ENCODE measurements around the gene SNX30. TPM values are rescaled to one million over a fixed set of nuclear protein-coding genes. Genes with fewer than 3 reads are reported as not detected.

The SNX30 gene
- total and polyA plus RNA-seq, 4 experiments from 2014 or later: 0.73 to 10.9 (median 7.4) TPM

DNA sequence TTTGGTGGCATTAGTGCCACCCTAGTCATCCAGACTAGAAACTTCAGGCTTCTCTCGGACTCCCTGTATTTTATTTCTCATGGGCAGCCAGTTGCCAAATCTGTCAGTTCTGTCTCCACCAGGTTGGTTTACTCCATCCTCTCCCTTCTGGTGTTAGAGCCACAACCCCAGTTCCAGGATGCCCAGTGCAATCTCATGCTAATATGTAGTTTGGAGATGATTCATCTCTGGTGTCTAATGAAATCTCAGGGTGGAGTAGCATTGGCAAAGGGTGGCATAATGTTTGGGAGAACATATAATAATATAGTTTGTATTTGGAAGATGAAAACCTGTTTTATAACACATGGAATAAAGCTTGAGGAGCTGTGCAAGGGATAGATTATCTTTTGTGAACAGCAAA is 109.9 kb downstream of the SNX30 start:
- no peak overlapping the region for H3K4me3 Mint-ChIP-seq
- H3K4me1 Mint-ChIP-seq: peaks cover 2 to 12% (median 7%) of the 10 kb centered on the region in 4 donors
- Histone ChIP-seq H3K36me3 (ENCODE audit: insufficient read depth, low read length) (peaks cover 3% of the 10 kb centered on the region), H3K9me3 (ENCODE audit: control insufficient read depth in 1 of 2, low read length in 2 of 2) (no peaks in the 10 kb centered on the region), H3K4me1 (ENCODE audit: insufficient read depth, low read length) (no peaks in the 10 kb centered on the region), H3K27ac (ENCODE audit: low read depth, low read length) (no peak overlapping the region), H3K27me3 (ENCODE audit: insufficient read depth, low read length) (no peaks in the 10 kb centered on the region), H3K4me3 (ENCODE audit: low read length in 2 of 2) (no peak overlapping the region)
- no peak for DNase-seq
- no peak overlapping the region for H3K27ac Mint-ChIP-seq
- ChIA-PET POLR2A (ENCODE audit: partially characterized antibody) (no interaction called here), CTCF (ENCODE audit: partially characterized antibody) (interaction anchor here (2.5 kb wide), 1 partner anchor 15 kb away, joined by 7 read pairs; no protein-coding TSS in a partner anchor)
- intact Hi-C loops (cut with micrococcal nuclease): no loop called here
- H3K27me3 Mint-ChIP-seq: no peaks in the 10 kb centered on the region
- H3K36me3 Mint-ChIP-seq: peaks cover 8 to 22% of the 10 kb centered on the region in 2 donors
- H3K9me3 Mint-ChIP-seq: no peaks in the 10 kb centered on the region

DNA sequence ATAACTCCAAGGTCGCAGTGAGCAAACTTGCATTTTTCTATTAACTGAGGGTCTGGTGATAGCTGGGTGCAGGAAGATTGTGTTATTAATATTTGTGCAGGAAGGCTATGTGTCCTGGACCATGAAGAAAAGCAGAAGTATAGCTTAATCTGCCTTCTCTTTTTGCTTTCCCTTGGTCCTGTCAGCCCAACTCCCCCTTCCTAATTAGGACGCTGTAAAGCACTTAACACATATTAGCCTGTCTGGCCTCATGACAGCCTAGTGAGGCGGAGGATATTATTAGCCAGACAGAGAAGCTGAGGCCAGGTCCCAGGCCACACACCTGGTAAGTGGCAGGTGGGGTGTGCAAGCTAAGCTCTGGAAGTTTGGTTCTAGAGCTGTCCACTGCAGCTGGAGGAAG is 110.6 kb downstream of the SNX30 start:
- ChIA-PET POLR2A (ENCODE audit: partially characterized antibody) (no interaction called here), CTCF (ENCODE audit: partially characterized antibody) (interaction anchor here (2.5 kb wide), 1 partner anchor 16 kb away, joined by 7 read pairs; no protein-coding TSS in a partner anchor)
- H3K4me1 Mint-ChIP-seq: peaks cover 2 to 12% (median 8%) of the 10 kb centered on the region in 4 donors
- H3K27ac ChIP-seq (ENCODE audit: low read depth, low read length): no peak overlapping the region
- no peaks in the 10 kb centered on the region for H3K27me3 Mint-ChIP-seq
- peaks cover 12 to 26% of the 10 kb centered on the region in 2 donors for H3K36me3 Mint-ChIP-seq
- no peaks in the 10 kb centered on the region for H3K9me3 Mint-ChIP-seq
- no peak for DNase-seq
- no peaks in the 10 kb centered on the region for H3K27me3 ChIP-seq (ENCODE audit: insufficient read depth, low read length)
- intact Hi-C loops (cut with micrococcal nuclease): no loop called here
- H3K4me3 ChIP-seq (ENCODE audit: low read length in 2 of 2): no peak overlapping the region
- no peak overlapping the region for H3K27ac Mint-ChIP-seq
- H3K4me3 Mint-ChIP-seq: no peak overlapping the region
- H3K4me1 ChIP-seq (ENCODE audit: insufficient read depth, low read length): no peaks in the 10 kb centered on the region
- H3K36me3 ChIP-seq (ENCODE audit: insufficient read depth, low read length): peaks cover 3% of the 10 kb centered on the region
- H3K9me3 ChIP-seq (ENCODE audit: control insufficient read depth in 1 of 2, low read length in 2 of 2): no peaks in the 10 kb centered on the region

DNA sequence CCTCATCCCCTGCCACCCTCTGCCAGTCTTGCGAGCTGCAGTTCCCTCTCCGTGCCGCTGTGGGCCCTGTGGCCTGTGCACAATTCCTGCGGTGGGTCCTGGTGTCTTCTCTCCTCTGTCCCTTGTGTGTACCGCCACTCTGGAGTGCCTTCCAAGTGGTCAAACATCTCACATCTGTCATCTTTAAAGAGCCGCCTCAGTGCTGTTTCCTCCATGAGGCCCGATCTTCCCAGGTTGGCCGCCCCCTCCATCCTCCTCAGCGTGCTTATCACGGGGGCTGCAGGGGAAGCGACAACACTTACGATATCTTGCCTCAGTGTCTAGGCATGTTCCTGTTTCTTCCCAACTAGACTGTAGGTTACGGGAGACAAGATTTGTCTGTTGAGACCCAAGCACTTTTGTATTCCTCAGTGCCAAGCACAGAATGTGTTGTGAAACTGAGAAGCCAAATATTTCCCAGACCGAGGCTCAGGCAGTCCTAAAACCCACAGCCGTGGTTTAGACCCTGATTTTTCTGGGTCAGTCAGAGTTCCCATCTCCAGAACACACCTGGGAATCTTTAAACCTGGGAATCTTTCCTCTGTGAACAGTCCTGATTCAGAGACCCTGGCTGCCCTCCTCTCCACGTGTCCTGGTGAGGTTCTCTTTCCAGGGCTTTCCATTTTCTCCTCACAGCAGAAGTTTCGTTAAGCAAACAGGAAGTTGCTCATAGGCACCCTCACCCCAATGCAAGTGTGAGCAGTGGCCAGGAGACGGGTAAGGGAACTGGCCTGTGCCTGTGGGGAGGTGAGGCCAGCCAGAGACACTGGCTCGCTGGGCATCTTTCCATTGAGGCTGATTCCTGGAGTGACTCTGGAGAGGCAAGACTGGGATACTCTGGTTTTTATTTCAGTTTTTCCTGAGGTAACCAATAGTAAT is 111.3 kb downstream of the SNX30 start:
- Histone ChIP-seq H3K4me1 (ENCODE audit: insufficient read depth, low read length) (no peaks in the 10 kb centered on the region), H3K27me3 (ENCODE audit: insufficient read depth, low read length) (no peaks in the 10 kb centered on the region), H3K27ac (ENCODE audit: low read depth, low read length) (no peak overlapping the region), H3K4me3 (ENCODE audit: low read length in 2 of 2) (no peak overlapping the region), H3K36me3 (ENCODE audit: insufficient read depth, low read length) (peaks cover 3% of the 10 kb centered on the region), H3K9me3 (ENCODE audit: control insufficient read depth in 1 of 2, low read length in 2 of 2) (no peaks in the 10 kb centered on the region)
- CTCF ChIA-PET (ENCODE audit: partially characterized antibody): interaction anchor here (2.5 kb wide), 1 partner anchor 16 kb away, joined by 7 read pairs; no protein-coding TSS in a partner anchor
- peaks cover 12 to 27% of the 10 kb centered on the region in 2 donors for H3K36me3 Mint-ChIP-seq
- intact Hi-C loops (cut with micrococcal nuclease): no loop called here
- H3K4me3 Mint-ChIP-seq: no peak overlapping the region
- H3K27me3 Mint-ChIP-seq: no peaks in the 10 kb centered on the region
- peak overlapping the region in 4 of 7 donors; percentile 2 to 47 (median 5) for H3K27ac Mint-ChIP-seq
- peaks cover 2 to 10% (median 7%) of the 10 kb centered on the region in 4 donors for H3K4me1 Mint-ChIP-seq
- no peak for DNase-seq
- no peaks in the 10 kb centered on the region for H3K9me3 Mint-ChIP-seq
- POLR2A ChIA-PET (ENCODE audit: partially characterized antibody): no interaction called here

DNA sequence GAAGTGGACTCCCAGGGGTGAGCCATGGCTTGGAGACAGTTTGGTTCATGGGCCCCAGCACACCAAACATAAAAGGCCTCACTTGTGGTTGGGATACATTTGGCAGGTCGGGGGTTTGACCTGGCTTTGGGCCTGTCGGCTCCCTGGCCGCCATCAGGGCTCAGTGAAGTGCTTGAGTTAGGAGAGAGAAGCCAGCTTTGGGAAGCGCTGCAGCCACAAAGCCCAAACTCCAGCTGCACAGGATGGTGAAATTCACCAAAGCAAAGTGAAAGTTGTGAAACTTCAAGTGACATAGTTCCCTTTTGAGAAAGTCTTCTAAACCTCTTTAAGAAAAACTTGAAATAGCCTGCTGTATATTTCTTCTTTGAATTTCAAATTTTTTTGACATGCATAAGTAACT is 112.7 kb downstream of the SNX30 start:
- CTCF ChIA-PET (ENCODE audit: partially characterized antibody): no interaction called here
- no peak for DNase-seq
- Mint-ChIP-seq H3K27me3 (no peaks in the 10 kb centered on the region), H3K4me1 (peaks cover 3 to 9% (median 5%) of the 10 kb centered on the region in 4 donors), H3K27ac (peak overlapping the region in 2 of 7 donors; percentile 17 to 69), H3K4me3 (no peak overlapping the region), H3K9me3 (no peaks in the 10 kb centered on the region), H3K36me3 (peaks cover 18 to 37% of the 10 kb centered on the region in 2 donors)
- no peaks in the 10 kb centered on the region for H3K27me3 ChIP-seq (ENCODE audit: insufficient read depth, low read length)
- intact Hi-C loops (cut with micrococcal nuclease): no loop called here
- no peak overlapping the region for H3K27ac ChIP-seq (ENCODE audit: low read depth, low read length)
- H3K4me3 ChIP-seq (ENCODE audit: low read length in 2 of 2): no peak overlapping the region
- no peaks in the 10 kb centered on the region for H3K4me1 ChIP-seq (ENCODE audit: insufficient read depth, low read length)
- peaks cover 3% of the 10 kb centered on the region for H3K36me3 ChIP-seq (ENCODE audit: insufficient read depth, low read length)
- no peaks in the 10 kb centered on the region for H3K9me3 ChIP-seq (ENCODE audit: control insufficient read depth in 1 of 2, low read length in 2 of 2)
- POLR2A ChIA-PET (ENCODE audit: partially characterized antibody): no interaction called here

DNA sequence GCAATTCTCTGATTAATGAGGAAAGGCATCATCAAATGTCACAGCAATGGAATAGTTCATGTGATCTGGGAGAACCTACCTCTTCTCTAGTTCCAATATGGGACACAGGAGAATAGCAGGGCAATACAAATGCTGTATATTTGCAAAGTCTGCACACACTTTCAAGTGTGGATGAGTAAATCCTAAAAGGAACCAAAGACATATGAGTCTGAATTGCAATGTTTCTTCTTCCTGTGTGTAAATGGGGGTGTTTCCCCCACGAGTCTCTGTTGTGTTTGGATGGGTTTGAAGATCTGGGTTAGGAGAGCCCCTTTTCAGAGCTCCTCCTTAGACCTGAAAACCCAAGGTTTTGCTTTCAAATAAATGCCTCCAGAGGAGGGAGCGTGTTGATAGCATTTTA is 113.2 kb downstream of the SNX30 start:
- Histone ChIP-seq H3K4me1 (ENCODE audit: insufficient read depth, low read length) (no peaks in the 10 kb centered on the region), H3K4me3 (ENCODE audit: low read length in 2 of 2) (no peak overlapping the region), H3K36me3 (ENCODE audit: insufficient read depth, low read length) (peaks cover 3% of the 10 kb centered on the region), H3K27ac (ENCODE audit: low read depth, low read length) (no peak overlapping the region), H3K9me3 (ENCODE audit: control insufficient read depth in 1 of 2, low read length in 2 of 2) (no peaks in the 10 kb centered on the region), H3K27me3 (ENCODE audit: insufficient read depth, low read length) (no peaks in the 10 kb centered on the region)
- POLR2A ChIA-PET (ENCODE audit: partially characterized antibody): no interaction called here
- peaks cover 3 to 9% (median 5%) of the 10 kb centered on the region in 4 donors for H3K4me1 Mint-ChIP-seq
- peaks cover 24 to 42% of the 10 kb centered on the region in 2 donors for H3K36me3 Mint-ChIP-seq
- peak overlapping the region in 1 of 7 donors; percentile 15 for H3K27ac Mint-ChIP-seq
- H3K4me3 Mint-ChIP-seq: no peak overlapping the region
- intact Hi-C loops (cut with micrococcal nuclease): no loop called here
- H3K9me3 Mint-ChIP-seq: no peaks in the 10 kb centered on the region
- no peaks in the 10 kb centered on the region for H3K27me3 Mint-ChIP-seq
- CTCF ChIA-PET (ENCODE audit: partially characterized antibody): no interaction called here
- DNase-seq: no peak

DNA sequence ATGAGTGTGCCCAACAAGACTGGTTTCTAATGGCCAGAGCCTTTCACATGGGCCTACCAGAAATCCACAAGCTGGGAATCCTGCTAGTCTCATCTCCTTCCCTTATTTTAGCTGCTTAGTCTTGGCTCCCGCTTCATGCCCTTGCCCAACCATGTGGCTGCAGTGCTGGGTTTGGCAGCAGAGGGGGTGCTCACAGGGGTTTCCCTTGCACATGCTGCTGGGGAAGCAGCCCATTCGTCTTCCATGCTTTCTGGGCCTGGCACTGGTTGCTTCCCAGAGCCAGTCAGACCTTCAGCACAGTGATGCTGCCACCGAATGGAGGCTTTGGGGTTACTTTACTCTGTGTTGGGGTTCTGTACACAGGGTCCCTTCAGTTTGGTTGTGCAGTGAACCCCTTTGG is 113.8 kb downstream of the SNX30 start:
- H3K27ac ChIP-seq (ENCODE audit: low read depth, low read length): no peak overlapping the region
- Mint-ChIP-seq H3K9me3 (no peaks in the 10 kb centered on the region), H3K36me3 (peaks cover 30 to 48% of the 10 kb centered on the region in 2 donors), H3K4me3 (no peak overlapping the region), H3K27me3 (no peaks in the 10 kb centered on the region), H3K4me1 (peaks cover 3 to 9% (median 5%) of the 10 kb centered on the region in 4 donors), H3K27ac (no peak overlapping the region)
- no peaks in the 10 kb centered on the region for H3K9me3 ChIP-seq (ENCODE audit: control insufficient read depth in 1 of 2, low read length in 2 of 2)
- no peaks in the 10 kb centered on the region for H3K4me1 ChIP-seq (ENCODE audit: insufficient read depth, low read length)
- no peaks in the 10 kb centered on the region for H3K27me3 ChIP-seq (ENCODE audit: insufficient read depth, low read length)
- peaks cover 3% of the 10 kb centered on the region for H3K36me3 ChIP-seq (ENCODE audit: insufficient read depth, low read length)
- intact Hi-C loops (cut with micrococcal nuclease): no loop called here
- ChIA-PET POLR2A (ENCODE audit: partially characterized antibody) (no interaction called here), CTCF (ENCODE audit: partially characterized antibody) (no interaction called here)
- H3K4me3 ChIP-seq (ENCODE audit: low read length in 2 of 2): no peak overlapping the region
- no peak for DNase-seq

DNA sequence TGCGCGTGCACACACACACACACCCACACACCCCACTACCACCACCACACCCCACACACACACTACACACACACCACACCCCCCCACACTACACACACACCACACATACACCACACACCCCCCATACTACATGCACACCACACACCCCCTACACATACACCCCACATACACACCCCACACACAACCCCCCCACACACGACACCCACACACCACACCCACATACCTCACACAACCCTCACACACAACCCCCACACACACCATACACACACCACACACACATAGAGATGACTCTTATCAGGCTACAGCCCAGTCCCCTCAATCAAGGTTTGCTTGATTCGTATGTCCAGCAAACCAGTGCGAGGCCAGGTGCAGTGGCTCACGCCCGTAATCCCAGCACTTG is 114.4 kb downstream of the SNX30 start:
- peaks cover 3 to 9% (median 5%) of the 10 kb centered on the region in 4 donors for H3K4me1 Mint-ChIP-seq
- Histone ChIP-seq H3K27me3 (ENCODE audit: insufficient read depth, low read length) (no peaks in the 10 kb centered on the region), H3K27ac (ENCODE audit: low read depth, low read length) (no peak overlapping the region), H3K4me3 (ENCODE audit: low read length in 2 of 2) (no peak overlapping the region), H3K4me1 (ENCODE audit: insufficient read depth, low read length) (no peaks in the 10 kb centered on the region), H3K36me3 (ENCODE audit: insufficient read depth, low read length) (peaks cover 3% of the 10 kb centered on the region), H3K9me3 (ENCODE audit: control insufficient read depth in 1 of 2, low read length in 2 of 2) (no peaks in the 10 kb centered on the region)
- H3K27ac Mint-ChIP-seq: peak overlapping the region in 1 of 7 donors; percentile 59
- H3K9me3 Mint-ChIP-seq: no peaks in the 10 kb centered on the region
- intact Hi-C loops (cut with micrococcal nuclease): no loop called here
- no peak for DNase-seq
- no peak overlapping the region for H3K4me3 Mint-ChIP-seq
- ChIA-PET CTCF (ENCODE audit: partially characterized antibody) (no interaction called here), POLR2A (ENCODE audit: partially characterized antibody) (no interaction called here)
- H3K27me3 Mint-ChIP-seq: no peaks in the 10 kb centered on the region
- peaks cover 35 to 54% of the 10 kb centered on the region in 2 donors for H3K36me3 Mint-ChIP-seq

Measured in CD4-positive, alpha-beta memory T cell (primary cell).